ENCODE data around the gene ABL2. TPM values are rescaled to one million over a fixed set of nuclear protein-coding genes. Genes with fewer than 3 reads are reported as not detected.
A peak's percentile ranks its signal among the peaks of the same experiment; 100 is the strongest.
"Not testable (repeated sequence)": the region's sequence is repeated elsewhere in the genome, so short reads cannot be mapped to it uniquely, and the experiment has no call there.

The ABL2 gene
- total RNA-seq, 1 experiment from 2014 or later, result 38.3 TPM

DNA sequence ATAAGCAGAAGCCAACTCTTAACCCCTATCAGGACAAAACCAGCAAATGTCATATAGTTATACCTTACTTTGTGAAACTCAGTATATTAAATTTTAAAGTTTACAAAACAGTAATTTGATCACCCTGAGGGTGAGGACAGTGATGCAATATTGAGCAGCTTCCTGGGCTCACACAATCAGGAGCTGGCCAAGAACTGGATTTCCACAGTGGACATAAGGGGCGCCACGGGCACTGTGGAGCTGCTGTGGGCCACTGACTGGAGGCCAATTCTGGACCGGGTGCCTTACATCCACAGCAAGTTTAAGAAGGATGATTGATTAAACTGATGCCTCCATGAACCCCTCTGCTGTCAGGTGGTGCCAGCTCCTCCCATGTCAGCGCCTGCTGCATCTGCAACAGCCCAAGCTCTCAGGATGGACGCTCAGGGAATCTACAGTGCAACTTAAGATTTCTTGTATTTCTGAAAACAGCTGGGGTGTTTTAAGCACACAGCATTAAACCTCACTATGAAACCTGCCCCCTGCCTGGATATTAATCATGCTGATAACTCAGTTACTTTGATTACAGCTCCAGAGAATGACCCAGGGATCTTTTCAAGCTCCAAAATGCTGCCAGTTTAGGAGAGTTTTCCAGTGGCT is 91.7 kb downstream of the ABL2 start:
- in situ Hi-C loops (cut with HindIII; ENCODE audit: low pct_unique_long_range_greater_than_20kb, low sequenced_read_pairs) (no loop called here), intact Hi-C loops (cut with micrococcal nuclease; ENCODE audit: unreplicated experiment) (no loop called here)
- Histone ChIP-seq H3K4me3 (ENCODE audit: low read depth in 2 of 2, low read length in 2 of 2) (no peak overlapping the region), H3K4me1 (ENCODE audit: control insufficient read depth, insufficient read depth, low read length) (peaks cover 10% of the 10 kb centered on the region), H3K27me3 (ENCODE audit: control insufficient read depth, insufficient read depth, low read length) (no peaks in the 10 kb centered on the region), H3K36me3 (ENCODE audit: control insufficient read depth, insufficient read depth, low read length) (no peaks in the 10 kb centered on the region), H3K27ac (ENCODE audit: low read length) (no peak overlapping the region), H3K9me3 (ENCODE audit: control insufficient read depth, insufficient read depth, low read depth, low read length) (no peaks in the 10 kb centered on the region)
- BruUV-seq (replicated peaks), result no TSS peak
- ChIA-PET CTCF (interaction anchor here (0.6 kb wide), 2 partner anchors 20 to 32 kb away, joined by 3 to 4 read pairs; no protein-coding TSS in a partner anchor), POLR2A (no interaction called here)
- DNase-seq (ENCODE audit: low read depth, low spot score) (no peak), ATAC-seq (peak; percentile 39)
- TF ChIP-seq SIN3A (IDR thresholded peaks at IDR 0.05; ENCODE audit: borderline replicate concordance, insufficient read depth, low read depth, low read length) (no peak), POLR2AphosphoS5 (IDR thresholded peaks at IDR 0.05; ENCODE audit: low read depth, low read length) (no peak), TCF7L2 (IDR thresholded peaks at IDR 0.05; ENCODE audit: low read depth, low read length) (no peak)
- TF ChIP-seq, protein P1, sequence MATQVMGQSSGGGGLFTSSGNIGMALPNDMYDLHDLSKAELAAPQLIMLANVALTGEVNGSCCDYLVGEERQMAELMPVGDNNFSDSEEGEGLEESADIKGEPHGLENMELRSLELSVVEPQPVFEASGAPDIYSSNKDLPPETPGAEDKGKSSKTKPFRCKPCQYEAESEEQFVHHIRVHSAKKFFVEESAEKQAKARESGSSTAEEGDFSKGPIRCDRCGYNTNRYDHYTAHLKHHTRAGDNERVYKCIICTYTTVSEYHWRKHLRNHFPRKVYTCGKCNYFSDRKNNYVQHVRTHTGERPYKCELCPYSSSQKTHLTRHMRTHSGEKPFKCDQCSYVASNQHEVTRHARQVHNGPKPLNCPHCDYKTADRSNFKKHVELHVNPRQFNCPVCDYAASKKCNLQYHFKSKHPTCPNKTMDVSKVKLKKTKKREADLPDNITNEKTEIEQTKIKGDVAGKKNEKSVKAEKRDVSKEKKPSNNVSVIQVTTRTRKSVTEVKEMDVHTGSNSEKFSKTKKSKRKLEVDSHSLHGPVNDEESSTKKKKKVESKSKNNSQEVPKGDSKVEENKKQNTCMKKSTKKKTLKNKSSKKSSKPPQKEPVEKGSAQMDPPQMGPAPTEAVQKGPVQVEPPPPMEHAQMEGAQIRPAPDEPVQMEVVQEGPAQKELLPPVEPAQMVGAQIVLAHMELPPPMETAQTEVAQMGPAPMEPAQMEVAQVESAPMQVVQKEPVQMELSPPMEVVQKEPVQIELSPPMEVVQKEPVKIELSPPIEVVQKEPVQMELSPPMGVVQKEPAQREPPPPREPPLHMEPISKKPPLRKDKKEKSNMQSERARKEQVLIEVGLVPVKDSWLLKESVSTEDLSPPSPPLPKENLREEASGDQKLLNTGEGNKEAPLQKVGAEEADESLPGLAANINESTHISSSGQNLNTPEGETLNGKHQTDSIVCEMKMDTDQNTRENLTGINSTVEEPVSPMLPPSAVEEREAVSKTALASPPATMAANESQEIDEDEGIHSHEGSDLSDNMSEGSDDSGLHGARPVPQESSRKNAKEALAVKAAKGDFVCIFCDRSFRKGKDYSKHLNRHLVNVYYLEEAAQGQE (IDR thresholded peaks at IDR 0.05; ENCODE audit: insufficient read depth in 1 of 2, low read depth in 2 of 2, low read length in 1 of 2), result no peak
- TF ChIP-seq, protein P2, sequence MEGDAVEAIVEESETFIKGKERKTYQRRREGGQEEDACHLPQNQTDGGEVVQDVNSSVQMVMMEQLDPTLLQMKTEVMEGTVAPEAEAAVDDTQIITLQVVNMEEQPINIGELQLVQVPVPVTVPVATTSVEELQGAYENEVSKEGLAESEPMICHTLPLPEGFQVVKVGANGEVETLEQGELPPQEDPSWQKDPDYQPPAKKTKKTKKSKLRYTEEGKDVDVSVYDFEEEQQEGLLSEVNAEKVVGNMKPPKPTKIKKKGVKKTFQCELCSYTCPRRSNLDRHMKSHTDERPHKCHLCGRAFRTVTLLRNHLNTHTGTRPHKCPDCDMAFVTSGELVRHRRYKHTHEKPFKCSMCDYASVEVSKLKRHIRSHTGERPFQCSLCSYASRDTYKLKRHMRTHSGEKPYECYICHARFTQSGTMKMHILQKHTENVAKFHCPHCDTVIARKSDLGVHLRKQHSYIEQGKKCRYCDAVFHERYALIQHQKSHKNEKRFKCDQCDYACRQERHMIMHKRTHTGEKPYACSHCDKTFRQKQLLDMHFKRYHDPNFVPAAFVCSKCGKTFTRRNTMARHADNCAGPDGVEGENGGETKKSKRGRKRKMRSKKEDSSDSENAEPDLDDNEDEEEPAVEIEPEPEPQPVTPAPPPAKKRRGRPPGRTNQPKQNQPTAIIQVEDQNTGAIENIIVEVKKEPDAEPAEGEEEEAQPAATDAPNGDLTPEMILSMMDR (IDR thresholded peaks at IDR 0.05), result no peak

DNA sequence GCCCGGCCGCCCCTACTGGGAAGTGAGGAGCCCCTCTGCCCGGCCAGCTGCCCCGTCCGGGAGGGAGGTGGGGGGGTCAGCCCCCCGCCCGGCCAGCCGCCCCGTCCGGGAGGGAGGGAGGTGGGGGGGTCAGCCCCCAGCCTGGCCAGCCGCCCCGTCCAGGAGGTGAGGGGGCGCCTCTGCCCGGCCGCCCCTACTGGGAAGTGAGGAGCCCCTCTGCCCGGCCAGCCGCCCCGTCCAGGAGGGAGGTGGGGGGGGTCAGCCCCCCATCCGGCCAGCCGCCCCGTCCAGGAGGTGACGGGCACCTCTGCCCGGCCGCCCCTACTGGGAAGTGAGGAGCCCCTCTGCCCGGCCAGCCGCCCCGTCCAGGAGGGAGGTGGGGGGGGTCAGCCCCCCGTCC is 93.8 kb downstream of the ABL2 start:
- BruUV-seq (replicated peaks); CTCF ChIA-PET: not testable (repeated sequence)

DNA sequence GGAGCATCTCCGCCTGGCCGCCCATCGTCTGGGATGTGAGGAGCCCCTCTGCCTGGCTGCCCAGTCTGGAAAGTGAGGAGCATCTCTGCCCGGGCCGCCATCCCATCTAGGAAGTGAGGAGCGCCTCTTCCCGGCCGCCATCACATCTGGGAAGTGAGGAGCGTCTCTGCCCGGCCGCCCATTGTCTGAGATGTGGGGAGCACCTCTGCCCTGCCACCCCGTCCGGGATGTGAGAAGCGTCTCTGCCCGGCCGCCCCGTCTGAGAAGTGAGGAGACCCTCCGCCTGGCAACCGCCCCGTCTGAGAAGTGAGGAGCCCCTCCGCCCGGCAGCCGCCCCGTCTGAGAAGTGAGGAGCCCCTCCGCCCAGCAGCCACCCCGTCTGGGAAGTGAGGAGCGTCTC is 94.3 kb downstream of the ABL2 start:
- in situ Hi-C loops (cut with HindIII; ENCODE audit: low pct_unique_long_range_greater_than_20kb, low sequenced_read_pairs); DNase-seq (ENCODE audit: low read depth, low spot score); H3K9me3 ChIP-seq (ENCODE audit: control insufficient read depth, insufficient read depth, low read depth, low read length); CTCF ChIA-PET; intact Hi-C loops (cut with micrococcal nuclease; ENCODE audit: unreplicated experiment); H3K27me3 ChIP-seq (ENCODE audit: control insufficient read depth, insufficient read depth, low read length); H3K36me3 ChIP-seq (ENCODE audit: control insufficient read depth, insufficient read depth, low read length); BruUV-seq (replicated peaks); ATAC-seq; POLR2A ChIA-PET; H3K4me3 ChIP-seq (ENCODE audit: low read depth in 2 of 2, low read length in 2 of 2); H3K27ac ChIP-seq (ENCODE audit: low read length): not testable (repeated sequence)
- peaks cover 16% of the 10 kb centered on the region for H3K4me1 ChIP-seq (ENCODE audit: control insufficient read depth, insufficient read depth, low read length)

More for the DNA sequence above, 93.8 kb downstream of the ABL2 start:
- intact Hi-C loops (cut with micrococcal nuclease; ENCODE audit: unreplicated experiment); DNase-seq (ENCODE audit: low read depth, low spot score); H3K36me3 ChIP-seq (ENCODE audit: control insufficient read depth, insufficient read depth, low read length); H3K4me3 ChIP-seq (ENCODE audit: low read depth in 2 of 2, low read length in 2 of 2); POLR2A ChIA-PET; H3K27me3 ChIP-seq (ENCODE audit: control insufficient read depth, insufficient read depth, low read length); ATAC-seq; H3K27ac ChIP-seq (ENCODE audit: low read length); H3K9me3 ChIP-seq (ENCODE audit: control insufficient read depth, insufficient read depth, low read depth, low read length); in situ Hi-C loops (cut with HindIII; ENCODE audit: low pct_unique_long_range_greater_than_20kb, low sequenced_read_pairs): not testable (repeated sequence)
- H3K4me1 ChIP-seq (ENCODE audit: control insufficient read depth, insufficient read depth, low read length), result peaks cover 11% of the 10 kb centered on the region

All from Panc1 (cell line).